AG10803 (cell line): ENCODE measurements around the gene KCNQ1.

ENCODE experiments used
- DNase-seq: peaks from one replicate; pipeline ENCODE4 v3.0.0; 2010; ENCODE audit warnings: low read depth
- H3K4me3 ChIP-seq: 2 replicates; pipeline ENCODE4 v1.5.1; 2011; ENCODE audit warnings: mild to moderate bottlenecking, low read length, control low read depth
- TF ChIP-seq, protein P1 (sequence below): conservative IDR thresholded peaks from 2 replicates; pipeline ENCODE4 v1.5.1; 2011; ENCODE audit warnings: mild to moderate bottlenecking, low read length, control low read depth, inconsistent platforms

KCNQ1 gene

GRCh38 chr11:2855162-2855561, 410.4 kb downstream of the KCNQ1 start:
- no peak for DNase-seq
- H3K4me3 ChIP-seq, result no peak overlapping the region
- TF ChIP-seq, protein P1, sequence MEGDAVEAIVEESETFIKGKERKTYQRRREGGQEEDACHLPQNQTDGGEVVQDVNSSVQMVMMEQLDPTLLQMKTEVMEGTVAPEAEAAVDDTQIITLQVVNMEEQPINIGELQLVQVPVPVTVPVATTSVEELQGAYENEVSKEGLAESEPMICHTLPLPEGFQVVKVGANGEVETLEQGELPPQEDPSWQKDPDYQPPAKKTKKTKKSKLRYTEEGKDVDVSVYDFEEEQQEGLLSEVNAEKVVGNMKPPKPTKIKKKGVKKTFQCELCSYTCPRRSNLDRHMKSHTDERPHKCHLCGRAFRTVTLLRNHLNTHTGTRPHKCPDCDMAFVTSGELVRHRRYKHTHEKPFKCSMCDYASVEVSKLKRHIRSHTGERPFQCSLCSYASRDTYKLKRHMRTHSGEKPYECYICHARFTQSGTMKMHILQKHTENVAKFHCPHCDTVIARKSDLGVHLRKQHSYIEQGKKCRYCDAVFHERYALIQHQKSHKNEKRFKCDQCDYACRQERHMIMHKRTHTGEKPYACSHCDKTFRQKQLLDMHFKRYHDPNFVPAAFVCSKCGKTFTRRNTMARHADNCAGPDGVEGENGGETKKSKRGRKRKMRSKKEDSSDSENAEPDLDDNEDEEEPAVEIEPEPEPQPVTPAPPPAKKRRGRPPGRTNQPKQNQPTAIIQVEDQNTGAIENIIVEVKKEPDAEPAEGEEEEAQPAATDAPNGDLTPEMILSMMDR, result no peak

DNA sequence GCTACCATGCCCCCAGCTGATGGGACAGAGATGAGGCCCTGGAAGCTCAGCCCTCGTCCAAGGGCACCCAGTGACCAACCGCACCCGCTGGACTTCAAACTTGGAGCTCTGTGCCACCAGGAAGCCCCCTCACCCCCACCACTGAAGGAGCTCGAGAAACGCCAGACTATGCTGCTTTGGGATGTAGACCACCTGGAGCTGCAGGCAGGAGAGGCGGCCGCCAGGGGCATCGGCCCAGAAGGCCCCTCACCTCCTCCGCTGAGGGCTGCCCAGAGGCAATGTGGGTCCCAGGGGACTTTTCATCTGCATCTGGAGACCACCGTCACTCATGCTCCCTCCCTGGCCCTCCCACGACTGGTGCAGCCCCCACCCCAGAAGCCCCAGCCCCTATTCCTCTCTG, 412.5 kb downstream of the KCNQ1 start:
- TF ChIP-seq, protein P1, result no peak
- no peak overlapping the region for H3K4me3 ChIP-seq
- no peak for DNase-seq

- no peak overlapping the region for H3K4me3 ChIP-seq
- TF ChIP-seq, protein P1, result no peak
- no peak for DNase-seq
Observed at GRCh38 chr11:2857918-2858317, 413.1 kb downstream of the KCNQ1 start.

GRCh38 chr11:2858995-2859698, 414.3 kb downstream of the KCNQ1 start:
- no peak overlapping the region for H3K4me3 ChIP-seq
- TF ChIP-seq, protein P1, result no peak
- DNase-seq, result no peak

GRCh38 chr11:2859699-2860037, 414.9 kb downstream of the KCNQ1 start:
- DNase-seq, result no peak
- TF ChIP-seq, protein P1, result no peak
- H3K4me3 ChIP-seq, result no peak overlapping the region

DNA sequence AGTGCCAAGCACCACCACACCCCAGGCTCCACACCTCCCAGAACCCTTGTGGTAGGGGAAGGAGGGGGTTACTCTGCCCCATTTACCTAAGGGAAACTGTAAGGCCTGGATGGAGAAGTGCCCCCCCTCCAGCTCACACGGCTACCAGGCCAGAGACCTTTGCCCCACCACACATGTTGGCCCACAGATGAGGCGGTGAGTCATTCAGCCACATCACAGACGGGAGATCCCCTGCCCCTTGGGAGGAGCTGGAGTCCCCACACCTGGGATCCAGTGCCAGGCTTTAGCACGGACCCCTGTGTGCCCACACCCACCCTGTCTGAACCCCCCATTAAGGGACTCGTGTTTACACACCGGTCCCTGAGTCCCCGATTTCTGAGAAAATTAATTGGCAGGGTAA, 415.8 kb downstream of the KCNQ1 start:
- DNase-seq, result no peak
- H3K4me3 ChIP-seq, result no peak overlapping the region
- TF ChIP-seq, protein P1, result no peak

GRCh38 chr11:2862395-2863275, 417.8 kb downstream of the KCNQ1 start:
- DNase-seq, result no peak
- no peak overlapping the region for H3K4me3 ChIP-seq
- TF ChIP-seq, protein P1, result no peak
